KOPT-K1 (cell line): Measurements from ENCODE around the gene RBM18.

Experiments used
- H3K27ac ChIP-seq: fragments of 200-600 bp; sonication (generic); 2 replicates; pipeline ENCODE4 v1.5.1; 2016; ENCODE audit warnings: antibody characterized with exemption, mild to moderate bottlenecking, low read depth, low read length; ENCODE audit not compliant: poor library complexity, severe bottlenecking
- H3K36me3 ChIP-seq: fragments of 200-600 bp; sonication (generic); 2 replicates; pipeline ENCODE4 v1.5.1; 2017; ENCODE audit warnings: antibody characterized with exemption, mild to moderate bottlenecking, low read length, moderate library complexity; ENCODE audit not compliant: insufficient read depth
- H3K9me3 ChIP-seq: fragments of 200-600 bp; sonication (generic); 2 replicates; pipeline ENCODE4 v1.5.1; 2017; ENCODE audit warnings: antibody characterized with exemption, low read length, mild to moderate bottlenecking; ENCODE audit not compliant: insufficient read depth, poor library complexity, severe bottlenecking

Gene RBM18

DNA sequence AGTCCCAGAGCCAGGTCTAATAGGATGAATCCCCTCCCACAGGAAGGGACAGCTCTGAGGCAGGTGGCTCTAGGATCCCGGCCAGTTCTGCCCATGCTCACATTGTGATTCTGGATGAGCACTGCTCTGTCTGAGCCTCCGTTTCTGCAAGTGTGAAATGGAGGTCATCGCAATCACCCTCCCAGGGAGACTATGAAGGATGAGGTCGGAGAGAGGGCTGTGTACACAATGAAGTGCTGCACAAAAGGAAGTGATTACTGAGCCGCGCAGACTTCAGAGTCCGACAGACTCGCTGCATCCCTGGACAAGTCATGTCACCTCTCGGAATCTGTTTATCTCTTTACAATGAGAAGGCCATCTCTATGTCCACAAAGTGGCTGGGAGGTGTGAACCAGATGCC, 57.5 kb downstream of the RBM18 start:
- Histone ChIP-seq H3K27ac (no peak overlapping the region), H3K36me3 (no peaks in the 10 kb centered on the region), H3K9me3 (no peaks in the 10 kb centered on the region)

DNA sequence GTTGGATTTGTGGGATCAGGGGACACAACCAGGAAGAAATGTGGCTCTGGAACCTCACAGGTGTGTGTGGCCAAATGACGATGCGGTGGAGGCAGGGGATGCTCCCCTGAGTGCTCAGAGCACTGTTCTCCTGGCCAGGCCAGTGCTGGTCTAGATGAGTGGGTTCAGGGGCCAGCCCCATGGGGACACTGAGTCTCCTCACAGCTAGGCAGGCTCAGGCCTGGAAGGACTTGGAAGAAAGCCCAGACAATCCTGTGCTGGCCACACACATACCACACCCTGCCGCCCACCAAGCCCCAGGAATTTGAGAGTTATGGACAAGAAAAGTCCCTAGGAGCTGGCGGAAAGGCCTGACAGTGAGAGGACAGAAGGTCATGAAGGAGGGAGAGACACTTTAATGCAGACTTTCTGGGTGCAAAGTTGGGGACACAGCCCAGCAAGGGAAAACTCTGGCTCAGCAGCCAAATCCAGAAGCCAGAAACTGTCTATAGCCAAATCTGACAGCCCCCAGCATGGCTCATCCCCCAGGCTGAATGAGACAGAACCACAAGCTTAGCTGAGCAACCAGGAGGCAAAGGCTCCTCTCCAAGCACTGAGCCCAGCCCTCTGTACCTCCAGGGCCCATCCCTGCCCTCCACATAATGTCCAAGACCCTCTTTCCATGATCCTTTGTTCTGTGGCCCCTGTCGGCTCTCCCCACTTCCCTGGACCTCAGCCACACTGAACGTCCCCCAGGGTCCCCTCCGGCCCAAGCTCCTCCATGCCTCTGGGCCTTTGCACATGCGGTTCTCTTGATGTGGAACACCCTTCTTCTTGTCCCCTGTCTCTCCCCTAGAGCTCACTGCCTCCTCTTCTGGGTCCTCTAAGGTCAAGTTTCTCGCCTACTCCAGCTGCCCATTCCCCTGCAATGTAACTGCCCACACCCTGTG, 58.3 kb downstream of the RBM18 start:
- H3K36me3 ChIP-seq = no peaks in the 10 kb centered on the region
- H3K9me3 ChIP-seq = no peaks in the 10 kb centered on the region
- no peak overlapping the region for H3K27ac ChIP-seq

- Histone ChIP-seq H3K27ac (no peak overlapping the region), H3K9me3 (no peaks in the 10 kb centered on the region), H3K36me3 (no peaks in the 10 kb centered on the region)
These were observed 59.5 kb downstream of the RBM18 start for GRCh38 chr9:122205176-122205575.

DNA sequence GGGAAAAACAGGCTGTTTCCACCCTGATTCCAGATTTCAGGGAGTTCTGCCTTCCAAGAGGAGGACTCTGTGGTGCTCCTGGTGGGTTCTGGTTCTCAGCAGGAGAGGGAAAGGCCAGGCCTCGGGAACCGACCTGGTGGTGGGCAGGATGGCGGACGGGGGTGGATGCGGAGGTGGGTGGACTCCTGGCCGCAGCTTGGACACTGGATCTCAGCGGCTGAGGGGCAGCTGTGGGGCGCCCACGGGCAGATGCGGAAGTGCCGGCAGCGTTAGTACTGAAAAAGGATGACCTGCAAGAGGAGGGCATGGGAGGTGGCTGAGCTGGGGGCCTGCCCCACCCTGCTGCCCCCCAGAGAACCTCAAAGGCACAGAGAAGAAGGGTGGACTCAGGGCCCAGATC, 60.1 kb downstream of the RBM18 start:
- Histone ChIP-seq H3K36me3 (no peaks in the 10 kb centered on the region), H3K9me3 (no peaks in the 10 kb centered on the region), H3K27ac (no peak overlapping the region)

DNA sequence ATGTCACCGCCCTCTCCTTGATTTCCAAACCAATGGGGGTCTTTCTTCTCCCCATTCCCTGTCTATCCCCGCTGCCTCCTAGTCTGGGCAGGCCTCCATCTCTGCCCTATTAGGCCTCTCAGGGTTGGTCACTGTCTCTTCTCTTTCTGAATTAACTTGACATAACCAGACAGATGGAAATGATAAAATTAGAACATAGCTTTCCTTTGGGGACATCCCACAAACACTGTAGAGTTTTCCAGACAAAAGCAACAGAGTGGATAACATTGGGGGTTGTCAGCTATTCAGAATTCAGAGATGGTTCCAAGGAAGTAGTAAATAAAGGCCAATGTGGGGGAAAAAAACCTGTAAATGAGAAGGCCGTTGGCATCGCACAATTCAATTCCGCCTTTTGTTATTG, 60.6 kb downstream of the RBM18 start:
- H3K9me3 ChIP-seq = no peaks in the 10 kb centered on the region
- H3K27ac ChIP-seq = no peak overlapping the region
- no peaks in the 10 kb centered on the region for H3K36me3 ChIP-seq

DNA sequence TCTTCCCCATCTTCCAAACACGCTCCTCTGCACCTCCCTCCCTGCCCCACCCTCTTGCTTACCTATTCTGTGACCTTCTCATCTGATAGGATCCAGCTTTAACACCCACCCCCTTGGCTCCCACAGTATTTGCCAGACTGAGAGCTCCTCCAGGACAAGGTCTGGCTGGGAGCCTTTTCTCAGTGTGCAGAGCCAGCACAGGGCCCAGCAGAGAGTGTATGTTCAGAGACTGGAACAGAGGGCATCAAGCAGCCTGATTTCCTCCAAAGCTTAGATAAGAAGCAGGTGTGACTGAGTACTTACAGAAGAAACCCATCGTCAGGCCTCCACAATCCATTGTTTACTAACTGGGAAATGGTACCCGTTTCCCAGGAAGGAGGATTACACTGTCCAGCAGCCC, 62.5 kb downstream of the RBM18 start:
- Histone ChIP-seq H3K36me3 (no peaks in the 10 kb centered on the region), H3K9me3 (no peaks in the 10 kb centered on the region)

GRCh38 chr9:122201641-122202040, 63.0 kb downstream of the RBM18 start:
- H3K27ac ChIP-seq = no peak overlapping the region
- no peaks in the 10 kb centered on the region for H3K36me3 ChIP-seq
- H3K9me3 ChIP-seq = no peaks in the 10 kb centered on the region

More for the DNA sequence above, 62.5 kb downstream of the RBM18 start:
- no peak overlapping the region for H3K27ac ChIP-seq

DNA sequence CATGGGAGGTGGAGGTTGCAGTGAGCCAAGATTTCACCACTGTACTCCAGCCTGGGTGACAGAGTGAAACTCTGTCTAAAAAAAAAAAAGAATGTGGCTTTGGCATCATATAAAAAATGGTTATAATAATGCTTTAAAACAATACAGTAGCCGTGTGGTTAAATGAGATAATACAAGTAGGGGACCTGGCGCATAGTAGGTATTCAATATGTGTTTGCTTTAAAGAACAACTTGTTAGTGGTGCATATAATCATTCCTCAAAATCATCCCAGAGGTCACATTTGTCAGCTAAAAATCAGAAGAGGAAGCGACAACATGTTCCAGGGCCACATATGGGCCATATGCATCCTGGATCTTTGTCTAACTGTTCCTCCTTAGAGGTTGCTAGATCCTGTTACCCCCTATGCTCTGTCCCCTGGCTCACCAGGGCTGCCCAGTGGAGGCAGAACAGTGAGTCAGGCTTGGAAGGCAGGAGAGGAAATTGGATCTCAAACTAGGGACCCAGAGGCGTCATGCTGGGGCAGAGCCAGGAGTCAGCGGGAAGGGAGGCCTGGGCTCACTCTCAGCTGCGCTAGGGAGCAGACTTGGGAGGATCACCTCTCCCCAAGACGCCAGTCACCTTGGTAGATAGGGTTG, 63.6 kb downstream of the RBM18 start:
- Histone ChIP-seq H3K27ac (no peak overlapping the region), H3K9me3 (no peaks in the 10 kb centered on the region), H3K36me3 (no peaks in the 10 kb centered on the region)

DNA sequence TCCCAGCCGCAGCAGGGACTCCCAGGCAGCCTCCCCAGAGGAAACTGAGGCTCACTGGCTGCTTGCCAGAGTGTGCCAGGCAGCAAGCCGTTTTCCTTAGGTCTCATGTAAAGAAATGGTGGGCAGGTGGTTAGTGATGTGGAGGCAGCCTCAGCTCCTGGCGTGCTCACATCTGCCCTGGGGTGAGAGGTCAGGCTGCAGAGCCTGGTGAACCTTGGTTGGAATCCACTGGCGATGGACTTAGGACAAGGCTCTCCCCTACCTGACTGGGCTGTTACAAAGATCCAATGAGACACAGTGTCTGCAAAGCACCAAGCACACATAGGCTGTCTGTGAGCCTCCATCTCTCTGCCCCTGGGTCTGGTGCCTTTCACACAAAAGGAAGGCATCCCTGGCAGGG, 66.8 kb downstream of the RBM18 start:
- H3K27ac ChIP-seq = no peak overlapping the region
- H3K9me3 ChIP-seq = no peaks in the 10 kb centered on the region
- no peaks in the 10 kb centered on the region for H3K36me3 ChIP-seq

GRCh38 chr9:122197426-122197825, 67.2 kb downstream of the RBM18 start:
- Histone ChIP-seq H3K27ac (no peak overlapping the region), H3K9me3 (no peaks in the 10 kb centered on the region), H3K36me3 (no peaks in the 10 kb centered on the region)

DNA sequence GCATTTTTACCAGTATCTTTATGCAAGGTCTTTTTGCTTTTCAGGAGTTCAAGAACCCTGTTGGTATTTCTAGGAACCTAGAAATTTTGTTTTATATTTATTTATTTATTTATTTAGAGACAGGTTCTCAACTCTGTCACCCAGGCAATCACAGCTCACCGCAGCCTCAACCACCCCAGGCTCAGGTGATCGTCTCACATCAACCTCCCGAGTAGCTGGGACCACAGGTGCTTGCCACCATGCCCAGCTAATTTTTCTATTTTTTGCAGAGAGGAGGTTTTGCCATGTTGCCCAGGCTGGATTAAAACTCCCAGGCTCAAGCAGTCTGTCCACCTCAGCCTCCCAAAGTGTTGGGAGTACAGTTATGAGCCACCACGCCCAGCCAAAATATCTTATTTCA, 68.8 kb downstream of the RBM18 start:
- H3K27ac ChIP-seq = no peak overlapping the region
- H3K36me3 ChIP-seq = no peaks in the 10 kb centered on the region
- H3K9me3 ChIP-seq = no peaks in the 10 kb centered on the region

- H3K27ac ChIP-seq = no peak overlapping the region
- no peaks in the 10 kb centered on the region for H3K36me3 ChIP-seq
- no peaks in the 10 kb centered on the region for H3K9me3 ChIP-seq
These were observed 71.0 kb downstream of the RBM18 start for GRCh38 chr9:122193651-122194050.

GRCh38 chr9:122192914-122193525, 71.6 kb downstream of the RBM18 start:
- Histone ChIP-seq H3K36me3 (no peaks in the 10 kb centered on the region), H3K9me3 (no peaks in the 10 kb centered on the region), H3K27ac (no peak overlapping the region)

DNA sequence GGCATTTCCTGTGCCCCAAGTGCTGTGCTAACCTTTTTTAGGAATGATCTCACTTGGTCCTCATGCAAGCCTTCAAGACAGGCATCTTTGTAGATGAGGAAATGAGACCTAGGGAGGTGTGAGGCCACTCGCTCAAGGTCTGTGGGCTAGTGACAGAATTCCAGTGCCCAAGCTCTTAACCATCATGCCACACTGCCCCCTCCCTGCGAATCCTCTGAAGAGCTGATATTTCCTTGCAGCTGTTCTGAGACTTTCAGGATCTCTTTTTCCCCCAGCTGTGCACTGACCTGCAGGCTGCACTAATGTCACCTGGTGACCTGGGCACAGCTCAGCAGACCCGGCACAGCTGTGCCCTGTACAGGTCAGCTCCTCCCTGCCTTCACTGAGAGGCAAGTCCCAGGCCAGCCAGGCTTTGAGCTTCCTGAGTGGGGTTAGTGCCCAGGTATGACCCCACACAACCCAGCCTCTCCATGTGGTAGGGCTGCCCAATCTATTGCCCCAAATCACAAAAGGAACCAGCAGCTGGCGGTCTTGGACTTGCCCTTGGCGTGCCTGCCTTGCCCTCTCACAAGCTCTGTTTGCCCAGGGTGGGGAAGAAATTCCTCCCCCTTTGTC, 72.3 kb downstream of the RBM18 start:
- Histone ChIP-seq H3K27ac (no peak overlapping the region), H3K9me3 (no peaks in the 10 kb centered on the region), H3K36me3 (no peaks in the 10 kb centered on the region)

DNA sequence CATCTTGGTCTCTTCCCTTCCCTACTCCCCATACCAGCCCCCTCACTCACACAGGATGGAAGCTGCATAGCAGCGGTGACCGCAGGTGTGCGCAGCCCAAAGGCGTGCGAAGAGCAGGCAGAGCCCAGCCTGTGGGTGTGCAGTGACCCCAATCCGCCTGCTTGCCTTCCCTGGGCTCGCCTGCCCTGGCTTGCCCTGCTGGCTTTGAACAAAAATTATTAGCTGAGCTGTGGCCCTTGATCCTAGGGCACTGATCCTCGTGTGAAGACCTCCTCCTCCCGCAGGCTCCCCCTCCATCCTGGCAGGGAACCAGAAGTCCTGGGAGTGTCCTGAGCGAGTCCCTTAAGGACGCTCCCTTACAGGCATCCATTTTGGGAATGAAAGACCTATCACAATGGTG, 73.1 kb downstream of the RBM18 start:
- no peak overlapping the region for H3K27ac ChIP-seq
- no peaks in the 10 kb centered on the region for H3K36me3 ChIP-seq
- no peaks in the 10 kb centered on the region for H3K9me3 ChIP-seq
